Astrocyte (in vitro differentiated cells and primary cell): Measurements from ENCODE around the gene TTC12.

Experiments
- EZH2 ChIP-seq: IDR thresholded peaks from 2 replicates; pipeline ENCODE4 v1.6.1; 2012; ENCODE audit warnings: mild to moderate bottlenecking, low read length, inconsistent platforms; ENCODE audit not compliant: insufficient read depth
- TF ChIP-seq, protein P1 (sequence below): IDR thresholded peaks from 2 replicates; pipeline ENCODE4 v1.5.1; 2011; ENCODE audit warnings: low read depth, mild to moderate bottlenecking, inconsistent platforms, low read length, moderate library complexity; ENCODE audit not compliant: insufficient read depth

DNA sequence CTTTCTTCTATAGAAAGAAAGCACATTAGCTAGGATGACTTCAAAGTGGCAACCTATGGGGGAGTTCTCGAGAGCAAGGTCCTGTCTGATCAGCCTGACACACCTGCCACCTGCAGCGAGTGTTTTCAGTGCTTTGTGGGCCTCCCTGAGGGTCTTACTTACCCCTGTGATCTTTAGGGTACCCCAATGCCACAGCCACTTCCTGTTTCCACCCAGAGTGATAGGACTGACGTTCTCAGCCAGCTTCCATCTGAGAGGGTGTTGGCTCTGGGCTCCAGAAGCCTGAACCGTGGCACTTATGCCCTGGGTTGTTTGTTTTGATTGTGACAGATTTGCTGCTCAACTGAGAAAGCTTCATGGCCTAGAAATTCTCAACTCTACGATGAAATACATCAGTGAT, 51.5 kb downstream of the TTC12 start:
- TF ChIP-seq EZH2 = no peak
- TF ChIP-seq, protein P1, sequence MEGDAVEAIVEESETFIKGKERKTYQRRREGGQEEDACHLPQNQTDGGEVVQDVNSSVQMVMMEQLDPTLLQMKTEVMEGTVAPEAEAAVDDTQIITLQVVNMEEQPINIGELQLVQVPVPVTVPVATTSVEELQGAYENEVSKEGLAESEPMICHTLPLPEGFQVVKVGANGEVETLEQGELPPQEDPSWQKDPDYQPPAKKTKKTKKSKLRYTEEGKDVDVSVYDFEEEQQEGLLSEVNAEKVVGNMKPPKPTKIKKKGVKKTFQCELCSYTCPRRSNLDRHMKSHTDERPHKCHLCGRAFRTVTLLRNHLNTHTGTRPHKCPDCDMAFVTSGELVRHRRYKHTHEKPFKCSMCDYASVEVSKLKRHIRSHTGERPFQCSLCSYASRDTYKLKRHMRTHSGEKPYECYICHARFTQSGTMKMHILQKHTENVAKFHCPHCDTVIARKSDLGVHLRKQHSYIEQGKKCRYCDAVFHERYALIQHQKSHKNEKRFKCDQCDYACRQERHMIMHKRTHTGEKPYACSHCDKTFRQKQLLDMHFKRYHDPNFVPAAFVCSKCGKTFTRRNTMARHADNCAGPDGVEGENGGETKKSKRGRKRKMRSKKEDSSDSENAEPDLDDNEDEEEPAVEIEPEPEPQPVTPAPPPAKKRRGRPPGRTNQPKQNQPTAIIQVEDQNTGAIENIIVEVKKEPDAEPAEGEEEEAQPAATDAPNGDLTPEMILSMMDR = no peak
